Activated T-helper 1 cell treated with anti-CD3 and anti-CD28 coated beads, Interleukin-2, amount 50 U/mL, for 16 hours (primary cell): ENCODE measurements around the gene HERC3.

Experiments used
- DNase-seq, 2 donors: peaks; one replicate each; pipeline ENCODE4 v3.0.0-alpha.2; 2020; ENCODE audit warnings: low read depth in 1 of 2, low spot score in 1 of 2

HERC3 gene

GRCh38 chr4:88744609-88745008 is 152.3 kb downstream of the HERC3 start:
- no peak for DNase-seq

GRCh38 chr4:88745175-88745574 is 152.9 kb downstream of the HERC3 start:
- DNase-seq, result no peak

GRCh38 chr4:88745581-88746163 is 153.4 kb downstream of the HERC3 start:
- DNase-seq, result no peak

- no peak for DNase-seq
These were observed 153.9 kb downstream of the HERC3 start for GRCh38 chr4:88746206-88746605.

- DNase-seq, result no peak
These were observed 155.1 kb downstream of the HERC3 start for GRCh38 chr4:88747351-88747750.

GRCh38 chr4:88750369-88750768 is 158.1 kb downstream of the HERC3 start:
- DNase-seq, result no peak

- no peak for DNase-seq
These were observed 159.2 kb downstream of the HERC3 start for GRCh38 chr4:88751258-88752075.

- no peak for DNase-seq
These were observed 159.8 kb downstream of the HERC3 start for GRCh38 chr4:88752076-88752463.

- DNase-seq, result no peak
These were observed 160.5 kb downstream of the HERC3 start for GRCh38 chr4:88752754-88753153.

GRCh38 chr4:88753658-88754571 is 161.6 kb downstream of the HERC3 start:
- no peak for DNase-seq

- no peak for DNase-seq
These were observed 162.5 kb downstream of the HERC3 start for GRCh38 chr4:88754796-88755195.

GRCh38 chr4:88755454-88755853 is 163.2 kb downstream of the HERC3 start:
- DNase-seq, result no peak

- DNase-seq, result no peak
These were observed 163.9 kb downstream of the HERC3 start for GRCh38 chr4:88756149-88756548.

- no peak for DNase-seq
These were observed 164.8 kb downstream of the HERC3 start for GRCh38 chr4:88757067-88757466.

- no peak for DNase-seq
These were observed 165.5 kb downstream of the HERC3 start for GRCh38 chr4:88757776-88758175.
